Natural killer cell (primary cell): ENCODE measurements around the gene C15orf40. TPM values are rescaled to one million over a fixed set of nuclear protein-coding genes. Genes with fewer than 3 reads are reported as not detected.
A peak's percentile ranks its signal among the peaks of the same experiment; 100 is the strongest.
"Not testable (repeated sequence)": the region's sequence is repeated elsewhere in the genome, so short reads cannot be mapped to it uniquely, and the experiment has no call there.

Source experiments
- ATAC-seq, 3 donors: fragments of 150-1000 bp in 2 of 3; fragments of 200-7000 bp in 1 of 3; cut with Tn5 transposase; 1 replicate in 1 of 3; 2 replicates in 2 of 3; pipeline ENCODE4 v1.10.0; 2021; ENCODE audit warnings: mild to moderate bottlenecking in 2 of 3, moderate library complexity in 2 of 3
- DNase-seq, 2 donors: peaks; one replicate each; pipeline versions ENCODE4 v3.0.0 to v3.0.0-alpha.2; 2013 to 2021; ENCODE audit warnings: mixed read lengths in 1 of 2
- H3K27ac ChIP-seq: one replicate; pipeline ENCODE4 v1.5.1; 2013; ENCODE audit warnings: mild to moderate bottlenecking, low read length
- H3K27me3 ChIP-seq: one replicate; pipeline ENCODE4 v1.6.1; 2013; ENCODE audit warnings: low read length; ENCODE audit not compliant: control insufficient read depth, insufficient read depth
- H3K36me3 ChIP-seq: one replicate; pipeline ENCODE4 v1.6.1; 2013; ENCODE audit warnings: low read length; ENCODE audit not compliant: control insufficient read depth, insufficient read depth
- H3K4me1 ChIP-seq: one replicate; pipeline ENCODE4 v1.6.1; 2013; ENCODE audit warnings: low read length; ENCODE audit not compliant: control insufficient read depth, insufficient read depth
- H3K4me3 ChIP-seq: one replicate; pipeline ENCODE4 v1.5.1; 2013; ENCODE audit warnings: low read length
- H3K9me3 ChIP-seq: one replicate; pipeline ENCODE4 v1.6.1; 2013; ENCODE audit warnings: low read length; ENCODE audit not compliant: control insufficient read depth, insufficient read depth
- H3K27ac Mint-ChIP-seq, 2 donors: one replicate each; pipeline ENCODE4 v1.8.0; 2022; ENCODE audit warnings: mild to moderate bottlenecking in 2 of 2, mixed read lengths in 2 of 2, moderate library complexity in 1 of 2
- H3K27me3 Mint-ChIP-seq, 2 donors: one replicate each; pipeline ENCODE4 v1.8.0; 2022; ENCODE audit warnings: low read depth in 2 of 2, mixed read lengths in 2 of 2
- H3K36me3 Mint-ChIP-seq: one replicate; pipeline ENCODE4 v1.8.0; 2022; ENCODE audit warnings: mixed read lengths
- H3K4me1 Mint-ChIP-seq, 2 donors: one replicate each; pipeline ENCODE4 v1.8.0; 2022; ENCODE audit warnings: mixed read lengths in 2 of 2
- H3K4me3 Mint-ChIP-seq: one replicate; pipeline ENCODE4 v1.8.0; 2022; ENCODE audit warnings: mild to moderate bottlenecking, moderate library complexity, mixed read lengths
- H3K9me3 Mint-ChIP-seq, 2 donors: one replicate each; pipeline ENCODE4 v1.8.0; 2022; ENCODE audit warnings: mixed read lengths in 2 of 2
- CTCF ChIP-seq: fragments of 200-600 bp; IDR thresholded peaks from one replicate; pipeline ENCODE4 v1.8.0; 2022; ENCODE audit warnings: antibody characterized with exemption
- WGBS: methylation state at CpG from one replicate; pipeline ENCODE4 v1.1.7; 2013; ENCODE audit warnings: missing lambda C conversion rate; ENCODE audit not compliant: insufficient coverage; 5-methylcytosine and 5-hydroxymethylcytosine counted together
- intact Hi-C: fragments of 100-400 bp; cut with micrococcal nuclease; formaldehyde crosslinking; loops from one replicate; pipeline ENCODE4 v1.14.2; 2022
- total RNA-seq, 4 donors: library from RNA; stranded (reverse); fragments of 120-200 nt in 1 of 4; gene quantifications; one replicate each; pipeline versions ENCODE4 v1.2.3 to v1.2.4, GENCODE V29; 2013 to 2022

C15orf40 gene
- total RNA-seq, 3 donors from 2014 or later (not counting 1 experiment from before 2014, with no cell fraction given): 12.5 to 16.0 (median 15.1) TPM

- Histone ChIP-seq H3K27ac (no peak overlapping the region), H3K36me3 (peaks cover 35% of the 10 kb centered on the region), H3K9me3 (no peaks in the 10 kb centered on the region), H3K4me1 (peaks cover 3% of the 10 kb centered on the region), H3K4me3 (no peak overlapping the region), H3K27me3 (no peaks in the 10 kb centered on the region)
- no peaks in the 10 kb centered on the region for H3K9me3 Mint-ChIP-seq
- H3K27me3 Mint-ChIP-seq: no peaks in the 10 kb centered on the region
- H3K4me3 Mint-ChIP-seq: peak overlapping the region; percentile 4
- peaks cover 46 to 50% of the 10 kb centered on the region in 2 donors for H3K4me1 Mint-ChIP-seq
- no peak for DNase-seq
- peak in 1 of 3 donors; percentile 29 for ATAC-seq
- no peak for TF ChIP-seq CTCF
- 84% methylated on average over 4 of the region's 6 CpGs for WGBS
- intact Hi-C loops: no loop called here
- H3K27ac Mint-ChIP-seq: peak overlapping the region; percentile 70 to 85
- peaks cover 24% of the 10 kb centered on the region for H3K36me3 Mint-ChIP-seq
These were observed 24.8 kb upstream of the C15orf40 start for GRCh38 chr15:83036253-83036652.

GRCh38 chr15:83031234-83031633 lies 19.8 kb upstream of the C15orf40 start:
- H3K4me1 Mint-ChIP-seq: peaks cover 19 to 30% of the 10 kb centered on the region in 2 donors
- not testable (repeated sequence) for H3K9me3 Mint-ChIP-seq

GRCh38 chr15:83030021-83030420 lies 18.6 kb upstream of the C15orf40 start:
- no peak overlapping the region for H3K27ac Mint-ChIP-seq
- Histone ChIP-seq H3K36me3 (peaks cover 38% of the 10 kb centered on the region), H3K4me1 (peaks cover 2% of the 10 kb centered on the region), H3K9me3 (no peaks in the 10 kb centered on the region), H3K4me3 (no peak overlapping the region), H3K27me3 (no peaks in the 10 kb centered on the region), H3K27ac (no peak overlapping the region)
- peaks cover 0 to 2% of the 10 kb centered on the region in 2 donors for H3K9me3 Mint-ChIP-seq
- TF ChIP-seq CTCF: no peak
- ATAC-seq (no peak), DNase-seq (no peak)
- peaks cover 8 to 19% of the 10 kb centered on the region in 2 donors for H3K4me1 Mint-ChIP-seq
- no peaks in the 10 kb centered on the region for H3K27me3 Mint-ChIP-seq
- H3K4me3 Mint-ChIP-seq: no peak overlapping the region
- 98% methylated on average over 7 of the region's 8 CpGs for WGBS
- H3K36me3 Mint-ChIP-seq: peaks cover 12% of the 10 kb centered on the region
- intact Hi-C loops: no loop called here

More at GRCh38 chr15:83031234-83031633, 19.8 kb upstream of the C15orf40 start:
- H3K27ac ChIP-seq, H3K4me1 ChIP-seq, H3K4me3 Mint-ChIP-seq, H3K4me3 ChIP-seq, intact Hi-C loops, H3K27ac Mint-ChIP-seq, ATAC-seq, H3K27me3 Mint-ChIP-seq, H3K27me3 ChIP-seq, DNase-seq, H3K9me3 ChIP-seq: not testable (repeated sequence)
- H3K36me3 Mint-ChIP-seq: peaks cover 22% of the 10 kb centered on the region
- WGBS: 97% methylated on average over 4 of the region's 6 CpGs
- H3K36me3 ChIP-seq: peaks cover 39% of the 10 kb centered on the region

- H3K36me3 ChIP-seq: peaks cover 36% of the 10 kb centered on the region
- no peak for TF ChIP-seq CTCF
- no peaks in the 10 kb centered on the region for H3K27me3 Mint-ChIP-seq
- no peak overlapping the region for H3K27ac Mint-ChIP-seq
- no peak for ATAC-seq
- H3K27ac ChIP-seq: no peak overlapping the region
- no peaks in the 10 kb centered on the region for H3K9me3 Mint-ChIP-seq
- H3K4me3 Mint-ChIP-seq: no peak overlapping the region
- no peaks in the 10 kb centered on the region for H3K4me1 ChIP-seq
- DNase-seq: no peak
- no peaks in the 10 kb centered on the region for H3K9me3 ChIP-seq
- WGBS: 90% methylated on average over 2 of the region's 2 CpGs
- peaks cover 10% of the 10 kb centered on the region in 2 donors for H3K4me1 Mint-ChIP-seq
- no peaks in the 10 kb centered on the region for H3K27me3 ChIP-seq
- H3K36me3 Mint-ChIP-seq: no peaks in the 10 kb centered on the region
- intact Hi-C loops: loop anchor here (10.0 kb wide), 1 partner anchor 186 kb away; the partner anchor contains the start of gene HDGFL3
- no peak overlapping the region for H3K4me3 ChIP-seq
These were observed 7.0 kb upstream of the C15orf40 start for GRCh38 chr15:83018436-83018835.
